Fibroblast of mammary gland (primary cell): ENCODE measurements around the gene WRAP73.

ENCODE experiments used
- DNase-seq: peaks from one replicate; pipeline ENCODE4 v3.0.0-alpha.2; 2010; ENCODE audit warnings: low read depth
- H3K4me3 ChIP-seq: 2 replicates; pipeline ENCODE4 v1.5.1; 2011; ENCODE audit warnings: low read depth, mild to moderate bottlenecking, low read length, moderate library complexity; ENCODE audit not compliant: control insufficient read depth
- CTCF ChIP-seq: conservative IDR thresholded peaks from 2 replicates; pipeline ENCODE4 v1.5.1; 2011; ENCODE audit warnings: low read depth, low read length, inconsistent platforms; ENCODE audit not compliant: control insufficient read depth, insufficient read depth

The WRAP73 gene

GRCh38 chr1:3678361-3679097, 28.6 kb upstream of the WRAP73 start:
- no peak overlapping the region for H3K4me3 ChIP-seq
- TF ChIP-seq CTCF: no peak
- no peak for DNase-seq

GRCh38 chr1:3677484-3677883, 27.6 kb upstream of the WRAP73 start:
- H3K4me3 ChIP-seq: no peak overlapping the region
- no peak for TF ChIP-seq CTCF
- DNase-seq: no peak

- DNase-seq: no peak
- H3K4me3 ChIP-seq: no peak overlapping the region
- no peak for TF ChIP-seq CTCF
Measured at GRCh38 chr1:3676581-3677470, 26.9 kb upstream of the WRAP73 start.

GRCh38 chr1:3675436-3675835, 25.5 kb upstream of the WRAP73 start:
- no peak for TF ChIP-seq CTCF
- H3K4me3 ChIP-seq: no peak overlapping the region
- DNase-seq: no peak

GRCh38 chr1:3674100-3675094, 24.5 kb upstream of the WRAP73 start:
- DNase-seq: no peak
- no peak for TF ChIP-seq CTCF
- no peak overlapping the region for H3K4me3 ChIP-seq
